Neural progenitor cell (in vitro differentiated cells): ENCODE results near the gene MBD3L4. TPM values are rescaled to one million over a fixed set of nuclear protein-coding genes. Genes with fewer than 3 reads are reported as not detected.
"Not testable (repeated sequence)": the region's sequence is repeated elsewhere in the genome, so short reads cannot be mapped to it uniquely, and the experiment has no call there.

ENCODE experiments used
- DNase-seq: peaks from one replicate; pipeline ENCODE4 v3.0.0-alpha.2; 2016; ENCODE audit warnings: low spot score
- H2AFZ ChIP-seq: fragments of 200-600 bp; sonication (generic); replicated peaks from 2 replicates; pipeline ENCODE4 v1.6.1; 2016; ENCODE audit warnings: antibody characterized with exemption
- H3F3A ChIP-seq: fragments of 200-600 bp; sonication (generic); 2 replicates; pipeline ENCODE4 v1.6.1; 2016; ENCODE audit warnings: antibody characterized with exemption, low read depth
- H3K27ac ChIP-seq: fragments of 200-600 bp; sonication (generic); 2 replicates; pipeline ENCODE4 v1.5.1; 2016; ENCODE audit warnings: mild to moderate bottlenecking
- H3K27me3 ChIP-seq: fragments of 200-600 bp; sonication (generic); 2 replicates; pipeline ENCODE4 v1.6.1; 2016; ENCODE audit warnings: mild to moderate bottlenecking, moderate library complexity
- H3K36me3 ChIP-seq: fragments of 200-600 bp; sonication (generic); 2 replicates; pipeline ENCODE4 v1.5.1; 2016
- H3K4me1 ChIP-seq: fragments of 200-600 bp; sonication (generic); 2 replicates; pipeline ENCODE4 v1.6.1; 2016; ENCODE audit warnings: mixed run types
- H3K4me2 ChIP-seq: fragments of 200-600 bp; sonication (generic); 2 replicates; pipeline ENCODE4 v1.6.1; 2016
- H3K4me3 ChIP-seq: fragments of 200-600 bp; sonication (generic); 2 replicates; pipeline ENCODE4 v1.5.1; 2016
- H3K79me2 ChIP-seq: fragments of 200-600 bp; sonication (generic); 2 replicates; pipeline ENCODE4 v1.6.1; 2016; ENCODE audit warnings: low read depth
- H3K9ac ChIP-seq: fragments of 200-600 bp; sonication (generic); 2 replicates; pipeline ENCODE4 v1.6.1; 2016
- H3K9me3 ChIP-seq: fragments of 200-600 bp; sonication (generic); 2 replicates; pipeline ENCODE4 v1.5.1; 2016; ENCODE audit warnings: low read depth
- H4K20me1 ChIP-seq: fragments of 200-600 bp; sonication (generic); 2 replicates; pipeline ENCODE4 v1.6.1; 2016; ENCODE audit warnings: low read depth
- H3K27ac Mint-ChIP-seq: 3 replicates; pipeline ENCODE4 v1.8.0; 2021; ENCODE audit warnings: mixed read lengths
- H3K27me3 Mint-ChIP-seq: 2 replicates; pipeline ENCODE4 v1.8.0; 2022; ENCODE audit warnings: low read depth, mild to moderate bottlenecking, inconsistent platforms, moderate library complexity, mixed read lengths; ENCODE audit not compliant: insufficient read depth
- H3K36me3 Mint-ChIP-seq: 3 replicates; pipeline ENCODE4 v1.8.0; 2021; ENCODE audit warnings: mixed read lengths
- H3K4me1 Mint-ChIP-seq: 3 replicates; pipeline ENCODE4 v1.8.0; 2021; ENCODE audit warnings: mixed read lengths
- H3K4me3 Mint-ChIP-seq: 3 replicates; pipeline ENCODE4 v1.8.0; 2021; ENCODE audit warnings: mild to moderate bottlenecking, moderate library complexity, mixed read lengths
- H3K9me3 Mint-ChIP-seq: 3 replicates; pipeline ENCODE4 v1.8.0; 2020; ENCODE audit warnings: mixed read lengths
- EZH2 ChIP-seq: fragments of 200-600 bp; sonication (generic); IDR thresholded peaks from 2 replicates; pipeline ENCODE4 v1.6.1; 2017; ENCODE audit warnings: antibody characterized with exemption, mild to moderate bottlenecking, moderate library complexity
- EZH2phosphoT487 ChIP-seq: fragments of 200-600 bp; sonication (generic); IDR thresholded peaks from 2 replicates; pipeline ENCODE4 v1.6.1; 2017; ENCODE audit warnings: antibody characterized with exemption
- total RNA-seq: library from RNA; depleted of rRNA; stranded (reverse); fragments of >200 nt; gene quantifications from 2 replicates; pipeline ENCODE4 v1.2.3, GENCODE V29; 2015; ENCODE audit warnings: low replicate concordance
- TF ChIP-seq, protein P1 (sequence below): fragments of 200-600 bp; sonication (generic); IDR thresholded peaks from 2 replicates; pipeline ENCODE4 v1.5.1; 2017; ENCODE audit warnings: antibody characterized with exemption, mild to moderate bottlenecking

The MBD3L4 gene
- total RNA-seq, 1 donor from 2014 or later: not detected

DNA sequence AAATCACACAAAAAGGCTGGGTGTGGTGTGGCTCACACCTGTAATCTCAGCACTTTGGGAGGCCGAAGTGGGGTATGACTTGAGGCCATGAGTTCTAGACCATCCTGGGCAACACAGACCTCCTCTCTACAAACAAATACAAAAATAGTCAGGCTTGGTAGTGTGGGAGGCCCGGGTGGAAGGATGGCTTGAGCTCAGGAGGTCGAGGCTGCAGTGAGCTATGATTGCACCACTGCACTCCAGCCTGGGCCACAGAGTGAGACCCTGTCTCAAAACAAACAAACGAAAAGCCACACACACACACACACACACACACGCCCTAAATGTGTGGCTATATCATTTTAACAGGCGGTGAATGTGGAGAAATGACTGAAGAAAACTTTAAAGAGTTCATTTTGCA, 28.6 kb upstream of the MBD3L4 start:
- Histone ChIP-seq H3K27ac (no peak overlapping the region), H3K4me1 (peaks cover 3% of the 10 kb centered on the region)
- peaks cover 10% of the 10 kb centered on the region for H3K27me3 Mint-ChIP-seq

GRCh38 chr19:7067716-7068115, 27.7 kb upstream of the MBD3L4 start:
- Histone ChIP-seq H4K20me1 (peaks cover 4% of the 10 kb centered on the region), H2AFZ (no peak overlapping the region), H3K27me3 (no peaks in the 10 kb centered on the region), H3F3A (peaks cover 12% of the 10 kb centered on the region), H3K9me3 (peaks cover 5% of the 10 kb centered on the region), H3K36me3 (peaks cover 4% of the 10 kb centered on the region), H3K4me1 (peaks cover 3% of the 10 kb centered on the region), H3K9ac (no peak overlapping the region), H3K79me2 (peaks cover 16% of the 10 kb centered on the region), H3K4me2 (no peak overlapping the region), H3K4me3 (no peak overlapping the region), H3K27ac (no peak overlapping the region)
- TF ChIP-seq EZH2phosphoT487 (no peak), EZH2 (no peak)
- TF ChIP-seq, protein P1, sequence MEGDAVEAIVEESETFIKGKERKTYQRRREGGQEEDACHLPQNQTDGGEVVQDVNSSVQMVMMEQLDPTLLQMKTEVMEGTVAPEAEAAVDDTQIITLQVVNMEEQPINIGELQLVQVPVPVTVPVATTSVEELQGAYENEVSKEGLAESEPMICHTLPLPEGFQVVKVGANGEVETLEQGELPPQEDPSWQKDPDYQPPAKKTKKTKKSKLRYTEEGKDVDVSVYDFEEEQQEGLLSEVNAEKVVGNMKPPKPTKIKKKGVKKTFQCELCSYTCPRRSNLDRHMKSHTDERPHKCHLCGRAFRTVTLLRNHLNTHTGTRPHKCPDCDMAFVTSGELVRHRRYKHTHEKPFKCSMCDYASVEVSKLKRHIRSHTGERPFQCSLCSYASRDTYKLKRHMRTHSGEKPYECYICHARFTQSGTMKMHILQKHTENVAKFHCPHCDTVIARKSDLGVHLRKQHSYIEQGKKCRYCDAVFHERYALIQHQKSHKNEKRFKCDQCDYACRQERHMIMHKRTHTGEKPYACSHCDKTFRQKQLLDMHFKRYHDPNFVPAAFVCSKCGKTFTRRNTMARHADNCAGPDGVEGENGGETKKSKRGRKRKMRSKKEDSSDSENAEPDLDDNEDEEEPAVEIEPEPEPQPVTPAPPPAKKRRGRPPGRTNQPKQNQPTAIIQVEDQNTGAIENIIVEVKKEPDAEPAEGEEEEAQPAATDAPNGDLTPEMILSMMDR: no peak
- H3K4me3 Mint-ChIP-seq: no peak overlapping the region
- H3K4me1 Mint-ChIP-seq: peaks cover 3% of the 10 kb centered on the region
- peaks cover 17% of the 10 kb centered on the region for H3K9me3 Mint-ChIP-seq
- no peak overlapping the region for H3K27ac Mint-ChIP-seq
- DNase-seq: no peak
- H3K36me3 Mint-ChIP-seq: peaks cover 12% of the 10 kb centered on the region
- H3K27me3 Mint-ChIP-seq: peaks cover 10% of the 10 kb centered on the region

More for the DNA sequence above, 28.6 kb upstream of the MBD3L4 start:
- H3K9ac ChIP-seq: no peak overlapping the region
- H3K79me2 ChIP-seq: peaks cover 16% of the 10 kb centered on the region
- TF ChIP-seq, protein P1: no peak
- TF ChIP-seq EZH2: no peak
- no peak for TF ChIP-seq EZH2phosphoT487
- peak overlapping the region; percentile 78 for H2AFZ ChIP-seq
- no peak for DNase-seq
- Mint-ChIP-seq H3K27ac (peak overlapping the region; percentile 54), H3K36me3 (peaks cover 18% of the 10 kb centered on the region), H3K4me3 (peak overlapping the region; percentile 97), H3K9me3 (peaks cover 18% of the 10 kb centered on the region), H3K4me1 (peaks cover 3% of the 10 kb centered on the region)
- H3K9me3 ChIP-seq: peaks cover 5% of the 10 kb centered on the region
- peaks cover 4% of the 10 kb centered on the region for H3K36me3 ChIP-seq
- H3K4me3 ChIP-seq: peak overlapping the region; percentile 98
- no peaks in the 10 kb centered on the region for H3K27me3 ChIP-seq
- H3K4me2 ChIP-seq: peak overlapping the region; percentile 98
- peaks cover 4% of the 10 kb centered on the region for H4K20me1 ChIP-seq
- H3F3A ChIP-seq: peaks cover 5% of the 10 kb centered on the region

DNA sequence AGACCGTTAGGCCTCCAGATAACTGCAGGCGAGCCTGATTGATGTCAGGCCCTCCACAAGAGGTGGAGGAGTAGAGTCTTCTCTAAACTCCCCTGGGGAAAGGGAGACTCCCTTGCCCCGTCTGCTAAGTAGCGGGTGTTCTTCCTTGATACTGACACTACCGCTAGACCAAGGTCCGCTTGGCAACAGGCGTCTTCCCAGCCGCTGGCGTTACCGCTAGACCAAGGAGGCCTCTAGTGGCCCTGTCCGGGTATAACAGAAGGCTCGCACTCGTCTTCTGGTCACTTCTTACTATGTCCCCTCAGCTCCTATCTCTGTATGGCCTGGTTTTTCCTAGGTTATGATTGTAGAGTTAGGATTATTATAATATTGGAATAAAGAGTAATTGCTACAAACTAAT, 27.1 kb upstream of the MBD3L4 start:
- not testable (repeated sequence) for H3K36me3 Mint-ChIP-seq, H3K9me3 ChIP-seq, H3K36me3 ChIP-seq, H4K20me1 ChIP-seq, H3K27ac Mint-ChIP-seq, H3K4me3 Mint-ChIP-seq, H3K4me2 ChIP-seq, H2AFZ ChIP-seq, H3K9ac ChIP-seq, H3K4me3 ChIP-seq, H3K27me3 ChIP-seq, H3K27ac ChIP-seq, H3K4me1 ChIP-seq, H3K4me1 Mint-ChIP-seq
- peaks cover 10% of the 10 kb centered on the region for H3K27me3 Mint-ChIP-seq
- peaks cover 12% of the 10 kb centered on the region for H3K9me3 Mint-ChIP-seq
- TF ChIP-seq, protein P1: peak; percentile 24
- H3K79me2 ChIP-seq: peaks cover 16% of the 10 kb centered on the region
- DNase-seq: peak; percentile 17
- H3F3A ChIP-seq: peaks cover 16% of the 10 kb centered on the region
